GM18873 (cell line): ENCODE results near the gene NAV2.
"Not testable (repeated sequence)": the region's sequence is repeated elsewhere in the genome, so short reads cannot be mapped to it uniquely, and the experiment has no call there.

ENCODE experiments used
- ATAC-seq: cut with Tn5 transposase; IDR thresholded peaks from one replicate; pipeline ENCODE4 v1.9.1; 2021; ENCODE audit warnings: mild to moderate bottlenecking, moderate library complexity, moderate number of reproducible peaks; ENCODE audit not compliant: unreplicated experiment, low FRiP score

NAV2 gene

DNA sequence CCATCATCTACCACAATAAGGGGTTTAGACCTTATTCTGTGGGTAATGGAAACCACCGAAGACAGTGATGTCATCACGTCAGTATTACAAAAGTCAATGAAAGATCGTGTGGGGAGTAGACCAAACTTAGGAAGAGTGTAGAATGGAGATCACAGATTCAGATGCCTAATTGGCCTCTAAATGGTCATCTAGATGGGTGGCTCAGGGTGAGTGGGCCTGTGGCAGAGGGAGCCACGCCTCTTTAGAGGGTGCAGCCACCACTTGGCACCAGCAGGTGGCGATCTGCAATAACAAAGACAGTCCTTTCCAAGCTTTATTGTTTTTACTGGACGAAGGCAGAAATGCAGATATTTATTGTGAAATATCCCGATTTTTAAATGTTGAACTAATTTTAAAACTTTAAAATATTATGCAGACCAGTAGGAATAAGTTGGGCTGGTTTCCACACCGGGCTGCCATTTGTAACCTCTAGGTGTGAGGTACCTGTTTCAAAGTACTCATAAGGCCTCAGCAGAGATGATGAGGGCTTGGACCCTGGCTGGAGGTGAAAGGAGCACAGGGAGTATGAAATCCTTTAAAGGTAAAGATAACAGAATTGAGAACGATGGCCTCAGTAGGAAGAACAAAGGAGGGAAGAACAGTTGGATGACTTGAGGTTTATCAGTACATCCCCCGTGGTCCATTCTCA is 225.7 kb downstream of the NAV2 start:
- ATAC-seq = no peak

DNA sequence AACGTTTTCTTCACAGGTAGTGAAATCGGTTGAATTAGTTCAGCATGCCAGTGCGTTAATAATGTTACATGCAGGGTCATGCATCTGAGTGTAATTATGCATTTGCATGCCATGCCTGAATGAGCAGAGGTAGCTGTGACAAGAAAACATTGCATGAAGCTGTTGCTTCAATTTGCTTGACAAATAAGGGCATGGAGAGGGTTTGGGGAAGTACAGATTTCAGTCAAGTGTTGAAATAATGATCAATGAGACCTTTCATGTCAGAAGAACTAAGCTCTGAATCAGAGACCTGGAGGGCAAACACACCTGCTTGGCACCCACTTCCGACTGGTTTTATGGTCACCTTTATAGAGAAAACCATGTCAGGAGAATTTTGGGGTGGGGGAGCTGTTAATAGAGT is 226.2 kb downstream of the NAV2 start:
- ATAC-seq = no peak

DNA sequence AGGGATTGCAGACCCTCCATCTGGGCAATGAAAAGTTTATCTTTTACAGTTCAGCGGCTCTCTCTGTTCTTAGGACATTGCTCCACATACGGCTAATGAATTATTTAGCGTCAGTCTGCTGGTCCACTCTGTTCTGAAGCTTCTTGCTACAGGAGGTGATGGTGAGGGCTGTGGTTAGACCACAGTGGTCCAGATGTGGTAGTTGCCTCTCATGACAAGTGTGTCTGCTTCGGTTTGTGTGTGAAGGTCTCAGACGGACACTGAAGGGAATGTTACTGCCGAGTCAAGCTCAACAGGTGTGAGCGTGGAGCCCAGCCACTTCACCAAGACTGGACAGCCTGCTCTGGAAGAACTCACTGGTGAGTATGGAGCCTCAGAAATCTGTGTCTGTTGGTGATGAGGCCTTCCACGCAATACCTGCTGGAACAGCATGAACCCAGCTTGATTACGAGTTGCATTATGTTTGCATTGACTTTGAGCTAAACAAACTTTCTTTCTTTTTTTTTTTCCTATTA is 226.8 kb downstream of the NAV2 start:
- ATAC-seq = no peak

DNA sequence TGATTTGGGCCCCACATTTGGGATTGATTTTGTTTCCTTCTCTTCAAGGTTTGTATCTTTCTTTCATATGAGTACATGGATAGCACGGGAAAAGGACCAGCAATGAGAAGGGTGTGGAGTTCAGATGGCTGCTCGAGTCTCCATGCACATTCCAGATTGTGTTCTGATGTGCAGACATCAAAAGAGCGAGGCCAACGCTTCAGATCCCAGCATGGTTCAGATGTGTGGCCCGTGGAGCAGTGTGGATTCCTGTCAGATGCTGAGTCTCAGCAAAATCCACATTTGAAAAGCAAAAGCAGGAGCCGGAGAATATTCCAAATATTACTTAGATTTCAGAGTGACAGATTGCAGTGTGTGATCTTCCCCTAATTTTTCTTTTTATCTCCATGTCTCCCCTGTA is 228.2 kb downstream of the NAV2 start:
- ATAC-seq = no peak

DNA sequence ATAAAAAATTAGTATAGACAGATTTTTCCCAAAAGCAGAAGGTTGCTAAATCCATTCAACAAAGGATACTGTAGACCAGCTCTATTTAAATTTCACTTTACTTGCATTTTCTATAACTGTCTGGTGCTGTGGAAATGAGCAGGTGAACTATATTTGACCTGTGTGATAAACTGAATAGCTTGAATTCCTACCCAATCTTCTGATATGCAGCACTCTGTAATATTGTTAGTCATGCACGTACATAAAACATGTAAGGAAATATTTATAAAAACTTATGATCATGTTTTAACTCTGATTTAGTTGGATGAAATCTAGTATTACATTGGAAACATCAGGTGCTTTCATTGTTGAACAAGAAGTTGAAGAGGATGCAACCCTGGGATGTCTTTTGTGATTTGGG is 234.0 kb downstream of the NAV2 start:
- ATAC-seq = no peak

DNA sequence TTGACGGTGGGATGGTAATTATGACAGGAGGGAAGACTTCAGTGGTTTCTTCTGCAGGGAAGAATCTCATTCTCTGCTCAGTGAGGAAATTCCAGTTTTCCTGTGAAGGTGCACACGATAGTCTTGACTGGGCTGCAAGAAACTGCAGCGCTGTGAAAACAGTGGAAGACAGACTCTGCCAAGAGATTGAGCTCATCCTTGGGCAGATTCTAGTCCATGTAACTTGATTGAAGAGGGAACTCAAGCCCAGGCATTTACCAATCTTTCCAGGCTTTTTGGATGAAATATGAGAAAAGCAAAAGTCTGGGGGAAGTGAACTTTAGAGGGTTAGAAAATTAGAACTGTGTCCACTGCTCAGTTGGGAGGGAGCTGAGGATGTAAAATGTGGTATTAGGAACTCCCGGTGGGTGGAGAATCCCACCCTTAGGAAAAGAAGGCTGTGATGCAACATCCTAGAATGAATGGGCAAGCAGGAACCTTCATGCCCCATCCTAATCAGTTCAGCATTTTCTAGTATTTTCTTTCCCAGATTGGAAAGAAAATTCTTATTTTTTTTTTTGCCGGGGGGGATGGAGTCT is 235.0 kb downstream of the NAV2 start:
- ATAC-seq = no peak

DNA sequence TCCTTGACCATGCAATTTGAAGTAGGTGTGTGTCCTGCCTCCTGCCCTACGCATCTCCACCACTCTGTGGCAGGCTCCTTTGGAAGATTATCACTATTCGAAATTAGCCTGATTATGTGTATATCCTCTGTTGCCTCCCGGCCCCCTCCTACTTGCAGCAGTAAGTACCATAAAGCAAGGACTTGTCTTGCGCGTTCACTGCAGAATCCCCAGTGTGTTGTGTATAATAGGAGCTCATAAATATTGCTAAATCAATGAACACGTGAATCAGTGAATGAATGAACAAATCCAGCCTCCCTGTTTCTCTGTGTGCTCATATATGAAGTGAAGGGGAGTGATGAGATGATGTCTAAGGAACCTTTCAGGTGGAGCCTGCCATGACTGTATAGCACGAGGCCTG is 237.0 kb downstream of the NAV2 start:
- ATAC-seq = no peak

DNA sequence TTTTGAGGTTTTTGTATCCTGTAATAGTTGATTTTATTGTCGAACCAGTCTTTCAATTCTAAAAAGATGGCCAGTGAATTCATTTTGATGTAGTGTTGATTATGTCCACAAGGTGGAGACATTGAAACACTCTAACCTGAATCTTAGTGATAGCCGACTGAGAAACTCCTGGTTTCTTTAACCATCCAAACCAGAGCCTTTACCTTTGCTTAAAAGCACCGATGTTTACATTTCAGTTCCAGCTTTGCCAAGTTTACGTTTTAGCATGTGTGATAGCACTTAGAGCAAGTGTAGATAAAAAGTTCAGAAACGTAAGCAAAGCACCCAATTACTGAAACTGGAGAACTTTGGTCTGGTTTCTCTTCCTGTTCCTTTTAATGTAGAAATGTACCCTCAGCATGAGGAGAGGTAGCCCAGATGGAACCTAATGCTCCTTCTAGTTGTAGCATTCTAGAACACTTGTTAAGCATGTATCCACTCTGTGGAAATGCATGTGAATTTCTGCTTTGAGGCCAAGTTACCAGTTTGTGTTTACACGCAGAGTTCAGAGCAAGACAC is 239.0 kb downstream of the NAV2 start:
- peak; percentile 86 for ATAC-seq

DNA sequence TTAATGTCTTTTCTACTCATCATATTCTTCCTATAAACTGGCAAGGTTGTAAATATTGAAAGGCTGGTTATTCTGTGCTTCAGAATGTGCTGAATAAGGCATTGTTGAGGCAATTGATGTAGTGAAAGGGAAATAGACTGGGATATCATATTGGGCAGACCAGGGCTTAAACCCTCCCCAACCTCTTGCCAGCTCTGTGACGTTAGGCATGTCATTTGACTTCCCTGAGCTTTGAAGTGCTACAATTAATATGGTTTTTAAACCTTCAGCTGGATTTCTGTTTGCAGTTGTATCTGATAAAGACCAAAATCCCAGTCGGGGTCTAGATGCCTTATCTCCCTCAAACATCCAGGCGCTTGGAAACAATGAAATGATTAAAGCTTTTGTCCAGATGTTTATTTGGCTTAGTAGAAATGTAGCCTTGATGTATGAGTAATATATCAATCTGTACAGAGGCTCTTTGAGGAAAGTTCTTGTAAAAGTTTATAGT is 239.5 kb downstream of the NAV2 start:
- ATAC-seq = no peak

DNA sequence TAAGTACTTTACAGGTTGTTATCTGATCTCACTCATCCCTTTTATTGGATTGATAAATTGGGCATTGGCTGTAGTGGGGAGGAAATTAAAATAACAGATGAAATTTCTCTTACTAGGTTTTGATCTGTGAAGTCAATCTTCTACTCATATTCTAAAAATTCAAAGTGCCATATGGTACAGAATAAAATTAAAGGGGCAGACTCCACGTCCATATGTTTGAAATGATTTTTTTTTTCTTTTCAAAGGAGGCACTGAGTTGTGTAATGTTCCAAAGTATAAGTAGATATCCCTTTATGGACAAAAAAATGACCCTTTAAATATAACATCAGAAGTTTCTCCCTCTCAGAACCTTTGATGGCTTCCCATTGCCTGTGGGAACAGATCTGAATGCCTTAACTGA is 240.3 kb downstream of the NAV2 start:
- ATAC-seq = no peak

DNA sequence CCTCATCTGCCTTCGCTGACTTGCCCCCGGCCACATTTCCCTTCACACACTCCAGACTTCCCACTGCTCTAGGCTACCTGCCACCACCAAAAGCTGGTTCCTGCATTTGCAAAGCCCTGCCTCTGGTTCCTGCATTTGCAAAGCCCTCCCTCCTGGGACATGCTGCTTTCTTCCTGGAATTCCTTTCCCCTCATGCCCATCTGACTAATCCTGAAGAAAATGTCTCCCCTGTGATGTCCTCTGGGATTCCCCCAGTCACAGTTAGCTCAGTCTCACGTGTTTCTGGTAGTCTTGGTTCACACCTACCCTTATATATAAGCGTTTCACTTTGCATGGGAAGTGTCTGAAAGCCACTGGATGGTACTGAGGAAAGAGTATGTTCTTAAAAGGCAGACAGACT is 240.7 kb downstream of the NAV2 start:
- no peak for ATAC-seq

DNA sequence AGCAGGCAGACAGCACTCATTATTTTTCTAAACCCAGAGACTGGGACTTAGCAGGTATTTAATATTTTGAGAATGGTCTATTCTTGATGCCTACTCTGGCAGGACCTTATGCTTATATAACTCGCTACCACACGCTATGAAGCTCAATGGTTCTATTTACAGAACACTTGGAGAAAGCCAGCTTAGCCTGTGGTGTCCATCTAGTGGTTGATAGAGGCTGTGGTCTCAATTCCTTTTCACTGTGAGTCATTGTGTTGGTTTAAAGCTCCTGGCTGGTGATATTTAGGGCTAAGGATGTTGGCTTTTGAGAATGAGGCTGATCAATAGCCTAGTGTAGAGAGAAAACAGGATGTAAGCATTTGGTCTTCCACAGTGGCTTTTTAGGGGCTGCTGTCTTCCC is 241.3 kb downstream of the NAV2 start:
- no peak for ATAC-seq

DNA sequence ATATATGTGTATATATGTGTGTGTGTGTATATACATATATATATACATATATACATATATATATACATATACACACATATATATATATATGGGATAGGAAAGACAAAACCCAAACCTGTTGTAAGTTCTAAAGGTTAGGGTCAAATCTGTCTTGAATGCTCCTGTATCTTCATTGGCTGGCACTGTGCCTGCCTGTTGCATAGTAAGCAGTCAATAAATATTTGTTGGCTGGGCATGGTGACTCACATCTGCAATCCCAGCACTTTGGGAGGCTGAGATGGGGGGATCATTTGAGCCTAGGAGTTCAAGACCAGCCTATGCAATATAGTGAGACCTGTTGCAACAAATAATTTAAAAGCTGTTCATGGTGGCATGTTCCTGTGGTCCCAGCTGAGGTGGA is 242.3 kb downstream of the NAV2 start:
- no peak for ATAC-seq

DNA sequence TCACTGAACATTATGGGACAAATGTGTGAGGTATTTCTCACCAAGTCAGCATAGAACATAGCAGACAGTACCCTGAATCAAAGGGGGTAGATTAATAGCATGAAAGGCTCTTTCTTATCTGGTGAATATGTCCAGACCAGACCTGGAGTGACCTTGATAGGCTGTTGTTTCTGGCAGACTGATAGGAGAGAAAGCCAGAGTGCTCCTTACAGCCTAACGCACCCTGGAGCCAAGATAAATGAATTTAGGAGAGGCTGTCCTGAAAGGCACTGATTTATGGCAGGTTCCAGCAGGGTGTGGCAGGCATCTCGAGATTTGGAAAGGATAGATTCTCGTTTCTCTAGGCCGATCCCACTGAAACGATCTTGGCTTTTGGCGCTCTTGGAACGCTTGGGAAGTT is 243.0 kb downstream of the NAV2 start:
- ATAC-seq = no peak

DNA sequence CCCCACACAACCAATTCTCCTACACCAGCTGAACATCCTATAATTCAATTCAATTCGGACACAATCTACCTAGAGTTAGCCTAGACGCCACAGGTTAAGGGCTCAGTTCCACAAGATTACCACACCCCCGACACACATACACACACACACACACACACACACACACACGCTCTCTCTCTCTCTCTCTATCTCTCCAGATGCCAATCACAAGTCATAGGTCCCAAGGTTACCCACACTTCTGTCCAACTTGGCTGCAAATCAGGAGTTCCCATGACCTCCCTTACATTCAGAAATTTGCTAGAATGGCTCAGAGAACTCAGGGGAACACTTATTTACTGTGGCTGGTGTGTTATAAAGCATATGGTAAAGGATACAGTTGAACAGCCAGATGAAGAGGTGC is 243.6 kb downstream of the NAV2 start:
- no peak for ATAC-seq

DNA sequence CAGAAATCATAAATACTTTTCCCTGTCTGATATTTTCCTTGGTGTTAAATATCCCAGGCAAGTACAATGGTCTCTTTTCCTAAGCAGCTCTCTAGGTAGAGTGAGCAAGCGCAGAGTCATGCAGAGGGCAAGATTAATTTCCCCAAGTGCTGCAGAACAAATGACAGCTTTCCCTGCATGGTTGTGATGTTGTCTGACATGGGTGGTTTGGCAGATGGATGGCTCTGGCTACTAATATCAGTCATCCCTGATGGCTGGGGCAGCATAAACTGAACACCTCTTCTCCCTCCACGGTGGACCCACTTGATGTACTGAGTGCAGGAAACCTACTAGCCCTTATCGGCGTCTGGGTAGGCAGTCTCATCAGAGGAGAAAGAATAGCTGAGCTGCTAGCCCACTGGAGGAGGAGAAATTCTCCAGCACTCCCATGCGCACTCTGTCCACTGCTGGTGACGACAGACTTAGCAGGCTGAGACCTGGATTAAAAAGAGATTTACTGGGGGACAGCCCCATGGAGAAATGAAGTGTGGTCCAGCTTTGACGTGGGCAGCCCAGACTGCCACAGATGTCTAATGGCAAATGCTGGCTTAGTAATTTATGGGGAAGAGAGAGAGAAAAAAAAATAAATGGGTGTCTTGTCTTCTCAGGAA is 244.8 kb downstream of the NAV2 start:
- ATAC-seq = no peak

DNA sequence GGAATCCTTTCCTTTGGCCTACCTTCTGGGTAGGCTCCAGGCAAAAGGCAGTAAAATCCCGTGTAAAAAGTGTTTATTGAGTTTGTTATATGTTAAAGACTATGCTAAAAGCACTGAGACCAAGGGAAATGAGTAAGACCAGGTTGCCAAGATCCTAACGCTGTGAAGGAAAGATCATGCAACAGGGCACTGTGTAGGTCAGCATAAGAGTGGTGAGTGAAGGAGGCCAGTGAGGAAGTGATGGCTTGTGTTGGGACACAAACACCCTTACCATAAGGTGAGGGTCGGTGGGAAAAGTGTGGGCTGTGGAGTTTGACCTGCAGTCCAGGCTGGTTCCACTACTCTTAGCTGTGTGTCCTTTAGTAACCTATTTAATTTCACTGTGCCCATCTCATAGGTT is 245.6 kb downstream of the NAV2 start:
- ATAC-seq = no peak

DNA sequence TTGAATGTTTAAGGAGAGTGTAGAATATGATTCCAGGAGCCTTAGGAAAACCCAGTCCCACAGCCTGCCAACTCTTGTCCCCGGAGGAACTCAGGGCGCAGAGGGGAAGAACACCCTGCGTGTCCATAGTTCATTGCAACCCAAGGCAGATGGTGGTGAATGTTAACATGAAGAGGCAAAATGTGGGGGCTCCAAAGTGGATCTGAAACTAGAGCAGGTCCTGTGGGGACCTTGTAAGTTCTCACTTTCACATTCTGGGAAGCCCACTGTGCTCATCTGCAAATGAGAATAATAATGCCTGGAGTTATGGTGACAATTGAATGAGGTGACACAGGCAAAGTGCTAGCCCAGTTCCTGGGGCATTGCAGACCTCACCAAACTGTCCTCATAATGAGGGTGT is 246.6 kb downstream of the NAV2 start:
- ATAC-seq = no peak

DNA sequence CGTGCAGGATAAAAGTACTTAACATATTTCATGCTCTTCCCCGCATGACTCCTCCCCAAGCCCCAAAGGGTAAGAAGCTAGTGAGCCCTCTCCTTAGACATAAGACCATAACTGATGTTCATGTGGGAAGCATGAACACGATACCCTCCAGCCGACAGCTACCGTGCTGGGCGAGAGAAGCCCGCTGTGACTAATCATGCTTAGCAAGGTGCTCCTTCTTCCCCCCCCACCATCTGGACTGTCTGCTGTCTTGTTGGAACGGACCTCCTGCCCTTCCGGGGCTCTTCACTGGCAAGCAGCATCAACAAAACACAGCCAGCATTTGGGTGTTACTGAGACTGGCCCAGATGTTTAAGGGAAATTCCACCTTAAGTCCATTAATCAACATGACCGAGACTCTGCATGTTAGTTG is 247.0 kb downstream of the NAV2 start:
- no peak for ATAC-seq

DNA sequence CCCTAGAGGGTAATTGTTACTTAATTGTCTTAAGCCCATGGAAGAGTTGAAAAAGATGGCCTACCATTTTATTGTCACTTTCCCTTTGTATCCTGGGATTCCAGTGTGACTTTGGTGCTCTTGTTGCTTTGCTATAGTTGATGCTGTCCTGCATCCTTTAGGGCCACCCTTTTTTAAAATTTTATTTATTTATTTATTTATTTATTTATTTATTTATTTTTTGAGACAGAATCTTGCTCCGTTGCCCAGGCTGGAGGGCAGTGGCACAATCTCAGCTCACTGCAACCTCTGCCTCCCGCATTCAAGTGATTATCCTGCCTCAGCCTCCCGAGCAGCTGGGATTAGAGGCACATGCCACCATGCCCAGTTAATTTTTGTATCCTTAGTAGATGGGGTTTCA is 247.8 kb downstream of the NAV2 start:
- ATAC-seq = not testable (repeated sequence)

DNA sequence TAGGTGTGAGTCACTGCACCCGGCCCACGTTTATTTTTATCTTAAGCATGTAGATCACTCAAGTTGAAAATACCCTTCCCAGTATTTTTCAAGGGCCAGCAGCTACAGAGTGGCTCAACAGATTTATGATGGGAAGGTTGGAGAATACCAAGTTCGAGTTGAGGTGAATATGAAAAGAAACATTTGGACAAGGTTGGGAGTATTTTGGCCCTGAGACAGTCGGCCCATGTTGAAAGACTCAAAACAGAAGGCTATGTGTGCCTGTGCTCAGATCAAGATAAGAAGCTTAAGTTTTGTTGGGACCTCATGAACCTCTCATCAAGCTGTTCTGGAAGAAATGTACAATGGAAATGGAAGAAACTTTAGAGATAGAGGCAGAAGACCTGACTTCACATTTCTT is 248.6 kb downstream of the NAV2 start:
- ATAC-seq = no peak
